ENCODE results near the gene TRIM45. TPM values are rescaled to one million over a fixed set of nuclear protein-coding genes. Genes with fewer than 3 reads are reported as not detected.

The TRIM45 gene
- total RNA-seq (2022; extraction: Qiagen RNA extraction; ENCODE audit: low read depth), result 1.1 to 1.5 TPM (median 1.3 TPM) in 5 replicates

GRCh38 chr1:117121589-117122329, at the start of gene TRIM45:
TSS of gene TRIM45 (minus strand) at chr1:117121749. CDS start at chr1:117121201, 548 bp downstream.

Other genes starting within 250 kb of the TRIM45 start
- 16.0 to 21.3 TPM (median 18.4 TPM) in 5 replicates for gene PTGFRN, start 211.8 kb downstream of the TRIM45 start, total RNA-seq (2022; extraction: Qiagen RNA extraction; ENCODE audit: low read depth)
- 0.19 to 0.56 TPM (median 0.38 TPM) in 5 replicates for gene CD101, start 120.0 kb downstream of the TRIM45 start, total RNA-seq (2022; extraction: Qiagen RNA extraction; ENCODE audit: low read depth)
- 16.7 to 27.4 TPM (median 24.3 TPM) in 5 replicates for gene TTF2, start 61.4 kb downstream of the TRIM45 start, total RNA-seq (2022; extraction: Qiagen RNA extraction; ENCODE audit: low read depth)
- gene VTCN1, start 89.2 kb upstream of the TRIM45 start, total RNA-seq (2022; extraction: Qiagen RNA extraction; ENCODE audit: low read depth), result 0.06 to 0.17 TPM (median 0.06 TPM) in 3 of 5 replicates, not detected in the others
- 5.9 to 12.4 TPM (median 9.1 TPM) in 5 replicates for gene MAN1A2, start 245.7 kb upstream of the TRIM45 start, total RNA-seq (2022; extraction: Qiagen RNA extraction; ENCODE audit: low read depth)